HepG2 (cell line): ENCODE measurements around the gene SLCO4A1. TPM values are rescaled to one million over a fixed set of nuclear protein-coding genes. Genes with fewer than 3 reads are reported as not detected.

Source experiments
- ETV6 ChIP-seq: sonication (generic); formaldehyde crosslinking; conservative IDR thresholded peaks from 2 replicates; pipeline ENCODE4 v1.4.0; 2020; ENCODE audit warnings: missing genetic modification reagents
- FOXK1 ChIP-seq: sonication (generic); formaldehyde crosslinking; IDR thresholded peaks from 2 replicates; pipeline ENCODE4 v1.4.0; 2020; ENCODE audit warnings: low read depth, missing genetic modification reagents, borderline replicate concordance
- KLF11 ChIP-seq: IDR thresholded peaks from 2 replicates; pipeline ENCODE4 v1.6.1; 2016; ENCODE audit warnings: missing compliant biosample characterization
- MYC ChIP-seq: sonication (generic); formaldehyde crosslinking; IDR thresholded peaks from 2 replicates; pipeline ENCODE4 v1.9.0; 2021; ENCODE audit warnings: missing genetic modification reagents, borderline replicate concordance
- NONO ChIP-seq, 2 experiments: fragments of 450-650 bp in 1 of 2; sonication (generic) in 1 of 2; formaldehyde crosslinking in 1 of 2; IDR thresholded peaks in 1 of 2; conservative IDR thresholded peaks in 1 of 2; 2 replicates each; pipeline versions ENCODE4 v1.6.1 to v1.8.0; 2017 to 2022; ENCODE audit warnings: mild to moderate bottlenecking in 1 of 2, missing genetic modification reagents in 1 of 2, moderate library complexity in 1 of 2
- NR2F6 ChIP-seq, 2 experiments: IDR thresholded peaks; 2 replicates each; pipeline ENCODE4 v1.6.1; 2016; ENCODE audit warnings: antibody characterized with exemption in 1 of 2, mild to moderate bottlenecking in 1 of 2
- PAX8 ChIP-seq: sonication (generic); formaldehyde crosslinking; IDR thresholded peaks from 2 replicates; pipeline ENCODE4 v1.8.0; 2022; ENCODE audit warnings: mild to moderate bottlenecking, missing genetic modification reagents, borderline replicate concordance
- SAFB2 ChIP-seq: sonication (generic); formaldehyde crosslinking; IDR thresholded peaks from 2 replicates; pipeline ENCODE4 v1.5.1; 2020; ENCODE audit warnings: missing genetic modification reagents, low read depth, mild to moderate bottlenecking, borderline replicate concordance
- SOX13 ChIP-seq, 3 experiments: fragments of 450-650 bp in 1 of 3; sonication (generic) in 1 of 3; formaldehyde crosslinking in 1 of 3; IDR thresholded peaks in 2 of 3; conservative IDR thresholded peaks in 1 of 3; 2 replicates each; pipeline versions ENCODE4 v1.5.0 to v1.6.1; 2016 to 2020; ENCODE audit warnings: antibody characterized with exemption in 1 of 3, mild to moderate bottlenecking in 1 of 3, missing compliant biosample characterization in 1 of 3, missing genetic modification reagents in 1 of 3, moderate library complexity in 1 of 3
- SRF ChIP-seq: IDR thresholded peaks from 2 replicates; pipeline ENCODE4 v1.6.1; 2011; ENCODE audit warnings: mild to moderate bottlenecking, low read depth, low read length, moderate library complexity
- TCF12 ChIP-seq, 2 experiments: fragments of 450-650 bp in 1 of 2; sonication (generic) in 1 of 2; formaldehyde crosslinking in 1 of 2; IDR thresholded peaks; 2 replicates each; pipeline versions ENCODE4 v1.6.1 to v1.8.0; 2017 to 2022; ENCODE audit warnings: antibody characterized with exemption in 1 of 2, mild to moderate bottlenecking in 1 of 2, missing genetic modification reagents in 1 of 2, moderate library complexity in 1 of 2
- TEAD2 ChIP-seq: sonication (generic); formaldehyde crosslinking; IDR thresholded peaks from 2 replicates; pipeline ENCODE4 v1.9.0; 2021; ENCODE audit warnings: missing genetic modification reagents
- ZBTB20 ChIP-seq: sonication (generic); formaldehyde crosslinking; IDR thresholded peaks from 2 replicates; pipeline ENCODE4 v1.8.1; 2023; ENCODE audit warnings: missing genetic modification reagents, low read depth, mild to moderate bottlenecking, borderline replicate concordance
- ZNF468 ChIP-seq: sonication (generic); formaldehyde crosslinking; IDR thresholded peaks from 2 replicates; pipeline ENCODE4 v1.8.0; 2022; ENCODE audit warnings: mild to moderate bottlenecking, moderate library complexity, missing genetic modification reagents
- ZNF7 ChIP-seq: IDR thresholded peaks from 2 replicates; pipeline ENCODE4 v1.6.1; 2016; ENCODE audit warnings: missing biosample characterization, missing genetic modification reagents
- polyA plus RNA-seq, 8 experiments: library from polyadenylated mRNA; depleted of rRNA in 3 of 8; stranded (reverse) in 7 of 8; unstranded in 1 of 8; fragments of >200 nt; fragmentation: Illumina TruSeq in 4 of 8; extraction: Trizol in 4 of 8; gene quantifications; 2 replicates each; pipeline versions ENCODE4 v1.2.1 to v1.2.3, GENCODE V29; 2011 to 2016; ENCODE audit warnings: low read depth in 4 of 8, missing spikeins in 1 of 8, mixed read lengths in 1 of 8; ENCODE audit not compliant: insufficient read depth in 1 of 8
- total RNA-seq, 5 experiments: library from RNA; depleted of rRNA; stranded (reverse); fragments of >200 nt; fragmentation: Illumina TruSeq; extraction: Trizol; gene quantifications; 2 replicates each; pipeline ENCODE4 v1.2.3, GENCODE V29; 2016; ENCODE audit warnings: low read depth in 1 of 5
- TF ChIP-seq, protein P1 (sequence below): IDR thresholded peaks from 2 replicates; pipeline ENCODE4 v1.6.1; 2016; ENCODE audit warnings: missing genetic modification reagents, missing compliant biosample characterization
- TF ChIP-seq, protein P2 (sequence below): sonication (generic); formaldehyde crosslinking; IDR thresholded peaks from 2 replicates; pipeline ENCODE4 v1.4.0; 2020; ENCODE audit warnings: missing genetic modification reagents, low read depth, mild to moderate bottlenecking, borderline replicate concordance
- TF ChIP-seq, protein P3 (sequence below): sonication (generic); formaldehyde crosslinking; IDR thresholded peaks from 2 replicates; pipeline ENCODE4 v1.4.0; 2020; ENCODE audit warnings: missing genetic modification reagents
- TF ChIP-seq, protein P4 (sequence below): IDR thresholded peaks from 2 replicates; pipeline ENCODE4 v1.6.1; 2018; ENCODE audit warnings: missing genetic modification reagents, mild to moderate bottlenecking, missing compliant biosample characterization

The SLCO4A1 gene
- total and polyA plus RNA-seq, 2 of the 13 experiments (the other 11 are each of a cell fraction or from before 2014, with no cell fraction given): 55.5 to 112 TPM

DNA sequence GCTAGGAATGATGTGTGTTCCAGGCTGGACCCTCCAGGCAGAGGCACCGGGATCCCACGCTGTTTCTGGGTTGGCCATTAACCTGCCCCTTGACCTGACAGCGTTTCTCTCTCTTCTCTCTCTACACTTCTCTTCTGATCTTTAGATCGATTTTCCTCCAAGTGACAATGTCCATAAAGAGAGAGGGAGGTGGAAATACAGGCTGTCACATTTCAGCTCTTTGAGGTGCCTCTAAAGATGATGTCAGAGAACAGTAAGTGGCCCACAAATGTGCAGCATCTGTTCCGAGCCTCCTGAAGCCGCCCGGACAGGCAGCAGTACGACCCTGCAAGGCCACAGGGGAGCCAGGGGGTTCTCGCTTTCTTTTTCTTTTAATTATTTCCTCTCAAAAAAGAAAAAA is 2.5 kb upstream of the SLCO4A1 start (continued):
- TF ChIP-seq, protein P1, sequence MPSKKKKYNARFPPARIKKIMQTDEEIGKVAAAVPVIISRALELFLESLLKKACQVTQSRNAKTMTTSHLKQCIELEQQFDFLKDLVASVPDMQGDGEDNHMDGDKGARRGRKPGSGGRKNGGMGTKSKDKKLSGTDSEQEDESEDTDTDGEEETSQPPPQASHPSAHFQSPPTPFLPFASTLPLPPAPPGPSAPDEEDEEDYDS (CRISPR knock-in tag): peak; percentile 69
- TF ChIP-seq KLF11 (CRISPR knock-in tag) (0 out of 2 replicates have a peak, but pooled peaks have one; percentile 63), SOX13 (IDR thresholded peaks at IDR 0.05) (peak; percentile 64; the same call in 1 of the 2 replicates), SOX13 (CRISPR knock-in tag; conservative IDR thresholded peaks at IDR 0.05 in 1 of 2, IDR thresholded peaks at IDR 0.05 in 1 of 2) (peak in 1 of 2 experiments; percentile 89; a peak in 2 of 4 replicates), ZBTB20 (CRISPR knock-in tag) (peak; percentile 83; the same call in 1 of the 2 replicates), ZNF468 (CRISPR knock-in tag) (no peak), PAX8 (CRISPR knock-in tag) (peak; percentile 43; the same call in 1 of the 2 replicates), ETV6 (CRISPR knock-in tag) (no peak), NONO (IDR thresholded peaks at IDR 0.05) (no peak), NONO (CRISPR knock-in tag; conservative IDR thresholded peaks at IDR 0.05) (peak; percentile 69; the same call in 1 of the 2 replicates), FOXK1 (CRISPR knock-in tag) (peak; percentile 65; the same call in 1 of the 2 replicates), SRF (0 out of 2 replicates have a peak, but pooled peaks have one; percentile 35), MYC (CRISPR knock-in tag) (0 out of 2 replicates have a peak, but pooled peaks have one; percentile 50), ZNF7 (0 out of 2 replicates have a peak, but pooled peaks have one; percentile 28), TCF12 (IDR thresholded peaks at IDR 0.05) (no peak), TCF12 (CRISPR knock-in tag; IDR thresholded peaks at IDR 0.05) (0 out of 2 replicates have a peak, but pooled peaks have one; percentile 83), TEAD2 (CRISPR knock-in tag) (no peak), SAFB2 (0 out of 2 replicates have a peak, but pooled peaks have one; percentile 81), NR2F6 (IDR thresholded peaks at IDR 0.05) (peak; percentile 98), NR2F6 (CRISPR knock-in tag; IDR thresholded peaks at IDR 0.05) (peak; percentile 97)
- TF ChIP-seq, protein P2, sequence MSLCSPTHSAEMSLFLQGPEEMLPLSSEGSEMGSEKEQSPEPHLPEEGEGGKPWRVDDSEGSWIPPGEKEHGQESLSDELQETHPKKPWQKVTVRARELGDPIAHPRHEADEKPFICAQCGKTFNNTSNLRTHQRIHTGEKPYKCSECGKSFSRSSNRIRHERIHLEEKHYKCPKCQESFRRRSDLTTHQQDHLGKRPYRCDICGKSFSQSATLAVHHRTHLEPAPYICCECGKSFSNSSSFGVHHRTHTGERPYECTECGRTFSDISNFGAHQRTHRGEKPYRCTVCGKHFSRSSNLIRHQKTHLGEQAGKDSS (CRISPR knock-in tag): 0 out of 2 replicates have a peak, but pooled peaks have one; percentile 49
- TF ChIP-seq, protein P3, sequence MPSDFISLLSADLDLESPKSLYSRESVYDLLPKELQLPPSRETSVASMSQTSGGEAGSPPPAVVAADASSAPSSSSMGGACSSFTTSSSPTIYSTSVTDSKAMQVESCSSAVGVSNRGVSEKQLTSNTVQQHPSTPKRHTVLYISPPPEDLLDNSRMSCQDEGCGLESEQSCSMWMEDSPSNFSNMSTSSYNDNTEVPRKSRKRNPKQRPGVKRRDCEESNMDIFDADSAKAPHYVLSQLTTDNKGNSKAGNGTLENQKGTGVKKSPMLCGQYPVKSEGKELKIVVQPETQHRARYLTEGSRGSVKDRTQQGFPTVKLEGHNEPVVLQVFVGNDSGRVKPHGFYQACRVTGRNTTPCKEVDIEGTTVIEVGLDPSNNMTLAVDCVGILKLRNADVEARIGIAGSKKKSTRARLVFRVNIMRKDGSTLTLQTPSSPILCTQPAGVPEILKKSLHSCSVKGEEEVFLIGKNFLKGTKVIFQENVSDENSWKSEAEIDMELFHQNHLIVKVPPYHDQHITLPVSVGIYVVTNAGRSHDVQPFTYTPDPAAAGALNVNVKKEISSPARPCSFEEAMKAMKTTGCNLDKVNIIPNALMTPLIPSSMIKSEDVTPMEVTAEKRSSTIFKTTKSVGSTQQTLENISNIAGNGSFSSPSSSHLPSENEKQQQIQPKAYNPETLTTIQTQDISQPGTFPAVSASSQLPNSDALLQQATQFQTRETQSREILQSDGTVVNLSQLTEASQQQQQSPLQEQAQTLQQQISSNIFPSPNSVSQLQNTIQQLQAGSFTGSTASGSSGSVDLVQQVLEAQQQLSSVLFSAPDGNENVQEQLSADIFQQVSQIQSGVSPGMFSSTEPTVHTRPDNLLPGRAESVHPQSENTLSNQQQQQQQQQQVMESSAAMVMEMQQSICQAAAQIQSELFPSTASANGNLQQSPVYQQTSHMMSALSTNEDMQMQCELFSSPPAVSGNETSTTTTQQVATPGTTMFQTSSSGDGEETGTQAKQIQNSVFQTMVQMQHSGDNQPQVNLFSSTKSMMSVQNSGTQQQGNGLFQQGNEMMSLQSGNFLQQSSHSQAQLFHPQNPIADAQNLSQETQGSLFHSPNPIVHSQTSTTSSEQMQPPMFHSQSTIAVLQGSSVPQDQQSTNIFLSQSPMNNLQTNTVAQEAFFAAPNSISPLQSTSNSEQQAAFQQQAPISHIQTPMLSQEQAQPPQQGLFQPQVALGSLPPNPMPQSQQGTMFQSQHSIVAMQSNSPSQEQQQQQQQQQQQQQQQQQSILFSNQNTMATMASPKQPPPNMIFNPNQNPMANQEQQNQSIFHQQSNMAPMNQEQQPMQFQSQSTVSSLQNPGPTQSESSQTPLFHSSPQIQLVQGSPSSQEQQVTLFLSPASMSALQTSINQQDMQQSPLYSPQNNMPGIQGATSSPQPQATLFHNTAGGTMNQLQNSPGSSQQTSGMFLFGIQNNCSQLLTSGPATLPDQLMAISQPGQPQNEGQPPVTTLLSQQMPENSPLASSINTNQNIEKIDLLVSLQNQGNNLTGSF (CRISPR knock-in tag): no peak
- TF ChIP-seq, protein P4, sequence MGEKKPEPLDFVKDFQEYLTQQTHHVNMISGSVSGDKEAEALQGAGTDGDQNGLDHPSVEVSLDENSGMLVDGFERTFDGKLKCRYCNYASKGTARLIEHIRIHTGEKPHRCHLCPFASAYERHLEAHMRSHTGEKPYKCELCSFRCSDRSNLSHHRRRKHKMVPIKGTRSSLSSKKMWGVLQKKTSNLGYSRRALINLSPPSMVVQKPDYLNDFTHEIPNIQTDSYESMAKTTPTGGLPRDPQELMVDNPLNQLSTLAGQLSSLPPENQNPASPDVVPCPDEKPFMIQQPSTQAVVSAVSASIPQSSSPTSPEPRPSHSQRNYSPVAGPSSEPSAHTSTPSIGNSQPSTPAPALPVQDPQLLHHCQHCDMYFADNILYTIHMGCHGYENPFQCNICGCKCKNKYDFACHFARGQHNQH (CRISPR knock-in tag): peak; percentile 70
